Measurements from ENCODE around the gene NLRP10.
"Not testable (repeated sequence)": the region's sequence is repeated elsewhere in the genome, so short reads cannot be mapped to it uniquely, and the experiment has no call there.

NLRP10 gene

GRCh38 chr11:7994581-7995278, 29.5 kb upstream of the NLRP10 start:
- Mint-ChIP-seq H3K27me3 (no peaks in the 10 kb centered on the region), H3K9me3 (no peaks in the 10 kb centered on the region), H3K27ac (peak overlapping the region in 1 of 2 donors; percentile 49), H3K36me3 (ENCODE audit: insufficient read depth) (peaks cover 62% of the 10 kb centered on the region), H3K4me3 (no peak overlapping the region), H3K4me1 (ENCODE audit: low read depth in 2 of 2) (peaks cover 20 to 22% of the 10 kb centered on the region in 2 donors)
- DNase-seq (no peak), ATAC-seq (replicated peaks) (no peak)

- Mint-ChIP-seq H3K4me3 (peak overlapping the region; percentile 91), H3K36me3 (ENCODE audit: insufficient read depth) (peaks cover 22% of the 10 kb centered on the region), H3K4me1 (ENCODE audit: low read depth in 2 of 2) (peaks cover 41 to 45% of the 10 kb centered on the region in 2 donors), H3K27ac (peak overlapping the region; percentile 97 to 99)
- H3K27me3 Mint-ChIP-seq, H3K9me3 Mint-ChIP-seq, DNase-seq: not testable (repeated sequence)
- peak; percentile 14 for ATAC-seq (replicated peaks)
These were observed 22.3 kb upstream of the NLRP10 start for GRCh38 chr11:7987560-7987883.

GRCh38 chr11:7986768-7987559, 21.7 kb upstream of the NLRP10 start, which contains the start of gene EIF3F:
Gene EIF3F (plus strand): TSS chr11:7987337. CDS start chr11:7987353, 16 bp downstream.
- Mint-ChIP-seq H3K4me3 (peak within 1 kb of the TSS; percentile 91), H3K27me3 (no peaks in the 10 kb centered on the region), H3K36me3 (ENCODE audit: insufficient read depth) (peaks cover 22% of the 10 kb centered on the region), H3K9me3 (no peaks in the 10 kb centered on the region), H3K4me1 (ENCODE audit: low read depth in 2 of 2) (peaks cover 41 to 45% of the 10 kb centered on the region in 2 donors), H3K27ac (peak within 1 kb of the TSS; percentile 97 to 99)
- ATAC-seq (replicated peaks) (peak; percentile 96), DNase-seq (peak; percentile 92 to 96 (median 93))

GRCh38 chr11:7983832-7984590, 18.8 kb upstream of the NLRP10 start:
- H3K27me3 Mint-ChIP-seq = no peaks in the 10 kb centered on the region
- ATAC-seq (replicated peaks) (no peak), DNase-seq (no peak)
- H3K9me3 Mint-ChIP-seq = no peaks in the 10 kb centered on the region
- H3K4me3 Mint-ChIP-seq = no peak overlapping the region
- peaks cover 16% of the 10 kb centered on the region for H3K36me3 Mint-ChIP-seq (ENCODE audit: insufficient read depth)
- H3K27ac Mint-ChIP-seq = no peak overlapping the region
- H3K4me1 Mint-ChIP-seq (ENCODE audit: low read depth in 2 of 2) = peaks cover 20 to 24% of the 10 kb centered on the region in 2 donors

GRCh38 chr11:7982582-7983119, 17.4 kb upstream of the NLRP10 start:
- H3K4me3 Mint-ChIP-seq = no peak overlapping the region
- peak overlapping the region in 1 of 2 donors; percentile 85 for H3K27ac Mint-ChIP-seq
- H3K27me3 Mint-ChIP-seq = no peaks in the 10 kb centered on the region
- ATAC-seq (replicated peaks) (no peak), DNase-seq (no peak)
- peaks cover 12 to 17% of the 10 kb centered on the region in 2 donors for H3K4me1 Mint-ChIP-seq (ENCODE audit: low read depth in 2 of 2)
- H3K36me3 Mint-ChIP-seq (ENCODE audit: insufficient read depth) = peaks cover 9% of the 10 kb centered on the region
- H3K9me3 Mint-ChIP-seq = no peaks in the 10 kb centered on the region

GRCh38 chr11:7981619-7982157, 16.4 kb upstream of the NLRP10 start:
- Mint-ChIP-seq H3K4me1 (ENCODE audit: low read depth in 2 of 2) (peaks cover 8 to 11% of the 10 kb centered on the region in 2 donors), H3K27ac (no peak overlapping the region), H3K36me3 (ENCODE audit: insufficient read depth) (peaks cover under 1% of the 10 kb centered on the region), H3K9me3 (no peaks in the 10 kb centered on the region), H3K4me3 (no peak overlapping the region), H3K27me3 (no peaks in the 10 kb centered on the region)
- ATAC-seq (replicated peaks) (no peak), DNase-seq (no peak)

- Mint-ChIP-seq H3K4me3 (no peak overlapping the region), H3K9me3 (no peaks in the 10 kb centered on the region), H3K36me3 (ENCODE audit: insufficient read depth) (no peaks in the 10 kb centered on the region), H3K27ac (no peak overlapping the region), H3K27me3 (peaks cover 0 to 7% of the 10 kb centered on the region in 2 donors), H3K4me1 (ENCODE audit: low read depth in 2 of 2) (no peaks in the 10 kb centered on the region)
- no peak for ATAC-seq (replicated peaks)
- no peak for DNase-seq
These were observed 12.1 kb upstream of the NLRP10 start for GRCh38 chr11:7977232-7977917.

- H3K27ac Mint-ChIP-seq = no peak overlapping the region
- peaks cover 4 to 12% of the 10 kb centered on the region in 2 donors for H3K27me3 Mint-ChIP-seq
- no peaks in the 10 kb centered on the region for H3K4me1 Mint-ChIP-seq (ENCODE audit: low read depth in 2 of 2)
- H3K36me3 Mint-ChIP-seq (ENCODE audit: insufficient read depth) = no peaks in the 10 kb centered on the region
- no peak for ATAC-seq (replicated peaks)
- no peak overlapping the region for H3K4me3 Mint-ChIP-seq
- no peak for DNase-seq
- no peaks in the 10 kb centered on the region for H3K9me3 Mint-ChIP-seq
These were observed 9.4 kb upstream of the NLRP10 start for GRCh38 chr11:7974668-7975067.

GRCh38 chr11:7973011-7973410, 7.8 kb upstream of the NLRP10 start:
- DNase-seq = no peak
- Mint-ChIP-seq H3K4me1 (ENCODE audit: low read depth in 2 of 2) (no peaks in the 10 kb centered on the region), H3K27me3 (peaks cover 12 to 17% of the 10 kb centered on the region in 2 donors), H3K9me3 (no peaks in the 10 kb centered on the region), H3K36me3 (ENCODE audit: insufficient read depth) (no peaks in the 10 kb centered on the region), H3K4me3 (no peak overlapping the region), H3K27ac (no peak overlapping the region)
- ATAC-seq (replicated peaks) = no peak

GRCh38 chr11:7971846-7972245, 6.6 kb upstream of the NLRP10 start:
- no peak overlapping the region for H3K27ac Mint-ChIP-seq
- ATAC-seq (replicated peaks) = no peak
- DNase-seq = no peak
- no peak overlapping the region for H3K4me3 Mint-ChIP-seq
- H3K27me3 Mint-ChIP-seq = peaks cover 20 to 28% of the 10 kb centered on the region in 2 donors
- no peaks in the 10 kb centered on the region for H3K9me3 Mint-ChIP-seq
- H3K4me1 Mint-ChIP-seq (ENCODE audit: low read depth in 2 of 2) = no peaks in the 10 kb centered on the region
- H3K36me3 Mint-ChIP-seq (ENCODE audit: insufficient read depth) = no peaks in the 10 kb centered on the region

- Mint-ChIP-seq H3K4me3 (no peak overlapping the region), H3K36me3 (ENCODE audit: insufficient read depth) (no peaks in the 10 kb centered on the region), H3K27me3 (peaks cover 26 to 41% of the 10 kb centered on the region in 2 donors), H3K27ac (no peak overlapping the region), H3K9me3 (no peaks in the 10 kb centered on the region), H3K4me1 (ENCODE audit: low read depth in 2 of 2) (no peaks in the 10 kb centered on the region)
- ATAC-seq (replicated peaks) (no peak), DNase-seq (no peak)
These were observed 4.8 kb upstream of the NLRP10 start for GRCh38 chr11:7969756-7970646.

GRCh38 chr11:7968686-7969085, 3.4 kb upstream of the NLRP10 start:
- Mint-ChIP-seq H3K4me1 (ENCODE audit: low read depth in 2 of 2) (no peaks in the 10 kb centered on the region), H3K27me3 (peaks cover 36 to 50% of the 10 kb centered on the region in 2 donors), H3K36me3 (ENCODE audit: insufficient read depth) (no peaks in the 10 kb centered on the region), H3K4me3 (no peak overlapping the region), H3K9me3 (no peaks in the 10 kb centered on the region), H3K27ac (no peak overlapping the region)
- no peak for ATAC-seq (replicated peaks)
- DNase-seq = no peak
